ENCODE measurements around the gene CTNND2. TPM values are rescaled to one million over a fixed set of nuclear protein-coding genes. Genes with fewer than 3 reads are reported as not detected.

The CTNND2 gene
- total and polyA plus RNA-seq, 9 of the 15 experiments (the other 6 are each of a cell fraction or from before 2014, with no cell fraction given), result 0.03 to 0.35 TPM; not detected in 7

DNA sequence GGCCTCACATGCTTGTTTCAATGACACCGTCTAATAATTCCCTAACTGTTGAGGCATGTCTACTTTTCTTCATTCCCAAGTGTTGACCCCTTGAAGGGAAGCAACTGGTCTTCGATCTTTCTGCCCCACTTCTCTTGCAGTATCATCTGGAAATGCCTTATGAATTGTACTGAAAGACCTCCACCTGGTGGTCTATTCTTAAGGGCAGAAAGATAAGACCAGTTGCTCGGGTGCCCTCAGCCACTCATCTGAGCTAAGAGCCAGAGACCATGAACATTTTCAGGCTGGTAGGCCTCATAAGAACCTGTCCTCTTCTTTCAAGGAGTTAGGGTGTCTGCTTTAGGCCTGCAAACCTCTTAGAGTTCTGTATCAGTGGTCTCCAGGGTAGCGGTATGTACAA lies 542.5 kb downstream of the CTNND2 start:
- intact Hi-C loops (cut with micrococcal nuclease) (no loop called here), in situ Hi-C loops (cut with MboI) (no loop called here)
- no peaks in the 10 kb centered on the region for H3K9me1 ChIP-seq (ENCODE audit: control insufficient read depth, insufficient read depth, low read length)
- H3K4me2 ChIP-seq (ENCODE audit: insufficient read depth, low read length), result no peak overlapping the region
- no peaks in the 10 kb centered on the region for H3K27me3 ChIP-seq (ENCODE audit: control insufficient read depth in 2 of 2, insufficient read depth in 2 of 2, low read length in 2 of 2)
- no peaks in the 10 kb centered on the region for H3K36me3 ChIP-seq (ENCODE audit: control insufficient read depth, insufficient read depth, low read length)
- FAIRE-seq, result no peak
- ChIA-PET CTCF (ENCODE audit: low intra/inter-chr PET ratio) (no interaction called here), POLR2A (no interaction called here)
- H3K9me3 ChIP-seq (replicated peaks; ENCODE audit: control insufficient read depth, insufficient read depth, low read depth, low read length), result no peaks in the 10 kb centered on the region
- no peak overlapping the region for H3K4me3 ChIP-seq
- no TSS peak for BruUV-seq (replicated peaks)
- no peak overlapping the region for H2AFZ ChIP-seq (ENCODE audit: low read depth, low read length)
- DNase-seq (ENCODE audit: extremely low read depth in 1 of 4, low spot score in 3 of 4), result no peak
- 0% methylated on average over 4 of the region's 4 CpGs for WGBS (ENCODE audit: insufficient coverage, low coverage, missing lambda C conversion rate)
- H3K79me2 ChIP-seq (ENCODE audit: control insufficient read depth, insufficient read depth, low read length), result no peaks in the 10 kb centered on the region
- ATAC-seq, result no peak
- no peak overlapping the region for H3K27ac ChIP-seq (ENCODE audit: extremely low read depth, low read depth, low read length)
- no peaks in the 10 kb centered on the region for H3K4me1 ChIP-seq (replicated peaks in 1 of 2; ENCODE audit: control insufficient read depth in 2 of 2, insufficient read depth in 2 of 2, low read length in 2 of 2)
- H4K20me1 ChIP-seq (replicated peaks; ENCODE audit: control insufficient read depth, insufficient read depth, low read length), result no peaks in the 10 kb centered on the region
- H3K9ac ChIP-seq (ENCODE audit: insufficient read depth in 1 of 2, low read depth in 2 of 2, low read length in 2 of 2), result no peak overlapping the region
- no peak for TF ChIP-seq KDM4B (IDR thresholded peaks at IDR 0.05; ENCODE audit: borderline replicate concordance in 2 of 2, low read depth in 1 of 2)
- no peak for TF ChIP-seq PHTF2 (CRISPR knock-in tag; IDR thresholded peaks at IDR 0.05)
- no peak for TF ChIP-seq POLR2AphosphoS5 (IDR thresholded peaks at IDR 0.05; ENCODE audit: control insufficient read depth, insufficient read depth, low read depth, low read length)
- TF ChIP-seq ZNF384 (IDR thresholded peaks at IDR 0.05; ENCODE audit: low read depth, low read length), result no peak
- no peak for TF ChIP-seq SLC30A9 (CRISPR knock-in tag; IDR thresholded peaks at IDR 0.05)
- no peak for TF ChIP-seq U2AF1 (optimal IDR thresholded peaks at IDR 0.05; ENCODE audit: low read depth, low read length)
- TF ChIP-seq, protein P1, sequence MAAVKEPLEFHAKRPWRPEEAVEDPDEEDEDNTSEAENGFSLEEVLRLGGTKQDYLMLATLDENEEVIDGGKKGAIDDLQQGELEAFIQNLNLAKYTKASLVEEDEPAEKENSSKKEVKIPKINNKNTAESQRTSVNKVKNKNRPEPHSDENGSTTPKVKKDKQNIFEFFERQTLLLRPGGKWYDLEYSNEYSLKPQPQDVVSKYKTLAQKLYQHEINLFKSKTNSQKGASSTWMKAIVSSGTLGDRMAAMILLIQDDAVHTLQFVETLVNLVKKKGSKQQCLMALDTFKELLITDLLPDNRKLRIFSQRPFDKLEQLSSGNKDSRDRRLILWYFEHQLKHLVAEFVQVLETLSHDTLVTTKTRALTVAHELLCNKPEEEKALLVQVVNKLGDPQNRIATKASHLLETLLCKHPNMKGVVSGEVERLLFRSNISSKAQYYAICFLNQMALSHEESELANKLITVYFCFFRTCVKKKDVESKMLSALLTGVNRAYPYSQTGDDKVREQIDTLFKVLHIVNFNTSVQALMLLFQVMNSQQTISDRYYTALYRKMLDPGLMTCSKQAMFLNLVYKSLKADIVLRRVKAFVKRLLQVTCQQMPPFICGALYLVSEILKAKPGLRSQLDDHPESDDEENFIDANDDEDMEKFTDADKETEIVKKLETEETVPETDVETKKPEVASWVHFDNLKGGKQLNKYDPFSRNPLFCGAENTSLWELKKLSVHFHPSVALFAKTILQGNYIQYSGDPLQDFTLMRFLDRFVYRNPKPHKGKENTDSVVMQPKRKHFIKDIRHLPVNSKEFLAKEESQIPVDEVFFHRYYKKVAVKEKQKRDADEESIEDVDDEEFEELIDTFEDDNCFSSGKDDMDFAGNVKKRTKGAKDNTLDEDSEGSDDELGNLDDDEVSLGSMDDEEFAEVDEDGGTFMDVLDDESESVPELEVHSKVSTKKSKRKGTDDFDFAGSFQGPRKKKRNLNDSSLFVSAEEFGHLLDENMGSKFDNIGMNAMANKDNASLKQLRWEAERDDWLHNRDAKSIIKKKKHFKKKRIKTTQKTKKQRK (IDR thresholded peaks at IDR 0.05; ENCODE audit: borderline replicate concordance, low read depth, low read length), result no peak
- TF ChIP-seq, protein P2, sequence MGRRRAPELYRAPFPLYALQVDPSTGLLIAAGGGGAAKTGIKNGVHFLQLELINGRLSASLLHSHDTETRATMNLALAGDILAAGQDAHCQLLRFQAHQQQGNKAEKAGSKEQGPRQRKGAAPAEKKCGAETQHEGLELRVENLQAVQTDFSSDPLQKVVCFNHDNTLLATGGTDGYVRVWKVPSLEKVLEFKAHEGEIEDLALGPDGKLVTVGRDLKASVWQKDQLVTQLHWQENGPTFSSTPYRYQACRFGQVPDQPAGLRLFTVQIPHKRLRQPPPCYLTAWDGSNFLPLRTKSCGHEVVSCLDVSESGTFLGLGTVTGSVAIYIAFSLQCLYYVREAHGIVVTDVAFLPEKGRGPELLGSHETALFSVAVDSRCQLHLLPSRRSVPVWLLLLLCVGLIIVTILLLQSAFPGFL (CRISPR knock-in tag; IDR thresholded peaks at IDR 0.05), result no peak
- TF ChIP-seq RERE (CRISPR knock-in tag; IDR thresholded peaks at IDR 0.05; ENCODE audit: borderline replicate concordance), result no peak
- TF ChIP-seq STAT5A (IDR thresholded peaks at IDR 0.05; ENCODE audit: borderline replicate concordance, low read length), result no peak
- no peak for TF ChIP-seq SREBF2 (CRISPR knock-in tag; IDR thresholded peaks at IDR 0.05)
- no peak for TF ChIP-seq SMAD1 (IDR thresholded peaks at IDR 0.05; ENCODE audit: low read depth, low read length, partially characterized antibody)
- TF ChIP-seq MEF2A (IDR thresholded peaks at IDR 0.05; ENCODE audit: control insufficient read depth, low read depth, low read length), result no peak

All from K562 (cell line).